Suprapubic skin (tissue), 4 donors: ENCODE results near the gene DHX15.

Source experiments
- POLR2A ChIP-seq, 2 donors: fragments of 450-650 bp; IDR thresholded peaks; one replicate each; pipeline ENCODE4 v1.6.1; 2017; ENCODE audit warnings: antibody characterized with exemption in 2 of 2, mild to moderate bottlenecking in 2 of 2, moderate library complexity in 2 of 2
- POLR2AphosphoS5 ChIP-seq, 3 donors: sonication (generic); formaldehyde crosslinking; IDR thresholded peaks; one replicate each; pipeline ENCODE4 v1.6.1; 2017; ENCODE audit warnings: antibody characterized with exemption in 3 of 3
- TF ChIP-seq, protein P1 (sequence below), 2 donors: fragments of 200-600 bp in 1 of 2; fragments of 450-650 bp in 1 of 2; sonication (generic) in 1 of 2; IDR thresholded peaks; one replicate each; pipeline ENCODE4 v1.5.1; 2016 to 2019; ENCODE audit warnings: antibody characterized with exemption in 2 of 2, mild to moderate bottlenecking in 1 of 2, moderate library complexity in 1 of 2

DNA sequence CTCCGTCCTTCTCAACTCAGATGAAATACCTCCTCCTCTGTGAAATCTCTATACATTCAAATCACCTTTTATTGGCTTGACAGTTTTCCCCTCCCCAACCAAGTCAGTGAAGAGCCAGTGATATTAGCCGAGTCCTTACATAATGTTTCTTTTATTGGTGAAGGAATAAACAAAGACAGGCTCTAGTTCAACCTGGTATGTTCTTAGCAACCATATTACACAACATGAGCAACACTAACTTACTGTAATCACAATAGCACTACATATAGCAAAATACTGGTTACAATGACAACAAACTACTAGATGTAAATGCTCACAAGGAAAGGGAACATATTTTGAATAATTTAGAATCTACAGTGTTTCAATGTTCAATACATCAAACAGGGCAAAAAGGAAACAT, 19.9 kb downstream of the DHX15 start:
- TF ChIP-seq, protein P1, sequence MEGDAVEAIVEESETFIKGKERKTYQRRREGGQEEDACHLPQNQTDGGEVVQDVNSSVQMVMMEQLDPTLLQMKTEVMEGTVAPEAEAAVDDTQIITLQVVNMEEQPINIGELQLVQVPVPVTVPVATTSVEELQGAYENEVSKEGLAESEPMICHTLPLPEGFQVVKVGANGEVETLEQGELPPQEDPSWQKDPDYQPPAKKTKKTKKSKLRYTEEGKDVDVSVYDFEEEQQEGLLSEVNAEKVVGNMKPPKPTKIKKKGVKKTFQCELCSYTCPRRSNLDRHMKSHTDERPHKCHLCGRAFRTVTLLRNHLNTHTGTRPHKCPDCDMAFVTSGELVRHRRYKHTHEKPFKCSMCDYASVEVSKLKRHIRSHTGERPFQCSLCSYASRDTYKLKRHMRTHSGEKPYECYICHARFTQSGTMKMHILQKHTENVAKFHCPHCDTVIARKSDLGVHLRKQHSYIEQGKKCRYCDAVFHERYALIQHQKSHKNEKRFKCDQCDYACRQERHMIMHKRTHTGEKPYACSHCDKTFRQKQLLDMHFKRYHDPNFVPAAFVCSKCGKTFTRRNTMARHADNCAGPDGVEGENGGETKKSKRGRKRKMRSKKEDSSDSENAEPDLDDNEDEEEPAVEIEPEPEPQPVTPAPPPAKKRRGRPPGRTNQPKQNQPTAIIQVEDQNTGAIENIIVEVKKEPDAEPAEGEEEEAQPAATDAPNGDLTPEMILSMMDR (IDR thresholded peaks at IDR 0.05) = no peak
- no peak for TF ChIP-seq POLR2A (IDR thresholded peaks at IDR 0.05)
- no peak for TF ChIP-seq POLR2AphosphoS5 (IDR thresholded peaks at IDR 0.05)
